Adrenal gland (tissue), 5 donors: ENCODE data around the gene SLC39A12.

ENCODE experiments used
- POLR2A ChIP-seq, 2 donors: fragments of 450-650 bp; IDR thresholded peaks; one replicate each; pipeline ENCODE4 v1.6.1; 2017; ENCODE audit warnings: antibody characterized with exemption in 2 of 2, mild to moderate bottlenecking in 2 of 2, moderate library complexity in 1 of 2
- TF ChIP-seq, protein P1 (sequence below), 6 experiments: fragments of 450-650 bp in 4 of 6; fragments of 200-600 bp in 2 of 6; sonication (generic) in 1 of 6; IDR thresholded peaks; 1 replicate in 5 of 6; 2 replicates in 1 of 6; pipeline versions ENCODE4 v1.5.1 to v1.8.0; 2016 to 2021; ENCODE audit warnings: antibody characterized with exemption in 6 of 6, mild to moderate bottlenecking in 2 of 6, moderate library complexity in 1 of 6
- donor health status: DM: no; HTN: no; CAD: no.

GRCh38 chr10:17923728-17924127 is 28.0 kb upstream of the SLC39A12 start:
- TF ChIP-seq, protein P1, sequence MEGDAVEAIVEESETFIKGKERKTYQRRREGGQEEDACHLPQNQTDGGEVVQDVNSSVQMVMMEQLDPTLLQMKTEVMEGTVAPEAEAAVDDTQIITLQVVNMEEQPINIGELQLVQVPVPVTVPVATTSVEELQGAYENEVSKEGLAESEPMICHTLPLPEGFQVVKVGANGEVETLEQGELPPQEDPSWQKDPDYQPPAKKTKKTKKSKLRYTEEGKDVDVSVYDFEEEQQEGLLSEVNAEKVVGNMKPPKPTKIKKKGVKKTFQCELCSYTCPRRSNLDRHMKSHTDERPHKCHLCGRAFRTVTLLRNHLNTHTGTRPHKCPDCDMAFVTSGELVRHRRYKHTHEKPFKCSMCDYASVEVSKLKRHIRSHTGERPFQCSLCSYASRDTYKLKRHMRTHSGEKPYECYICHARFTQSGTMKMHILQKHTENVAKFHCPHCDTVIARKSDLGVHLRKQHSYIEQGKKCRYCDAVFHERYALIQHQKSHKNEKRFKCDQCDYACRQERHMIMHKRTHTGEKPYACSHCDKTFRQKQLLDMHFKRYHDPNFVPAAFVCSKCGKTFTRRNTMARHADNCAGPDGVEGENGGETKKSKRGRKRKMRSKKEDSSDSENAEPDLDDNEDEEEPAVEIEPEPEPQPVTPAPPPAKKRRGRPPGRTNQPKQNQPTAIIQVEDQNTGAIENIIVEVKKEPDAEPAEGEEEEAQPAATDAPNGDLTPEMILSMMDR (IDR thresholded peaks at IDR 0.05): no peak
- no peak for TF ChIP-seq POLR2A (IDR thresholded peaks at IDR 0.05)
